Hematopoietic multipotent progenitor cell treated with erythropoietin and hydrocortisone succinate and interleukin-3 and kit ligand, for 4 days (in vitro differentiated cells): ENCODE results near the gene USP17L22.
"Not testable (repeated sequence)": the region's sequence is repeated elsewhere in the genome, so short reads cannot be mapped to it uniquely, and the experiment has no call there.

Experiments used
- DNase-seq: peaks from one replicate; pipeline ENCODE4 v3.0.0-alpha.2; 2015

The USP17L22 gene, protein sequence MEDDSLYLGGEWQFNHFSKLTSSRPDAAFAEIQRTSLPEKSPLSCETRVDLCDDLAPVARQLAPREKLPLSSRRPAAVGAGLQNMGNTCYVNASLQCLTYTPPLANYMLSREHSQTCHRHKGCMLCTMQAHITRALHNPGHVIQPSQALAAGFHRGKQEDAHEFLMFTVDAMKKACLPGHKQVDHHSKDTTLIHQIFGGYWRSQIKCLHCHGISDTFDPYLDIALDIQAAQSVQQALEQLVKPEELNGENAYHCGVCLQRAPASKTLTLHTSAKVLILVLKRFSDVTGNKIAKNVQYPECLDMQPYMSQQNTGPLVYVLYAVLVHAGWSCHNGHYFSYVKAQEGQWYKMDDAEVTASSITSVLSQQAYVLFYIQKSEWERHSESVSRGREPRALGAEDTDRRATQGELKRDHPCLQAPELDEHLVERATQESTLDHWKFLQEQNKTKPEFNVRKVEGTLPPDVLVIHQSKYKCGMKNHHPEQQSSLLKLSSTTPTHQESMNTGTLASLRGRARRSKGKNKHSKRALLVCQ

DNA sequence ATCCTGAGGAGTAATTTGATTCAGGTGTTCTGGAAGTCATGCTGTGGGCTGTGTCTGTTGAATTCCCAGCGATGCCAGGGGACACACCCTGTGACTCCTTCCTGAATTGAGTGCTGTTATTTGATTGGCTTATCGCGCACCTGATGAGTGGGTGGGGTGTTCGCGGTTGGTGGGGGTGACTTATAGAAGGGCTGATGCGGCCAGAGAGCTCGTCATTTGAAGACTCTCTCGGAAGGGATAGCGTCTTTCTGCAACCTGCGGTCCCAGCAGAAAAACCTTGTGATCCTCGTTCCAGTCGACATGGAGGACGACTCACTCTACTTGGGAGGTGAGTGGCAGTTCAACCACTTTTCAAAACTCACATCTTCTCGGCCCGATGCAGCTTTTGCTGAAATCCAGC is at the start of gene USP17L22:
USP17L22 (plus strand) TSS at position 301 of the 400 bp plus-strand sequence; CDS start at position 301, 0 bp downstream.
- not testable (repeated sequence) for DNase-seq

DNA sequence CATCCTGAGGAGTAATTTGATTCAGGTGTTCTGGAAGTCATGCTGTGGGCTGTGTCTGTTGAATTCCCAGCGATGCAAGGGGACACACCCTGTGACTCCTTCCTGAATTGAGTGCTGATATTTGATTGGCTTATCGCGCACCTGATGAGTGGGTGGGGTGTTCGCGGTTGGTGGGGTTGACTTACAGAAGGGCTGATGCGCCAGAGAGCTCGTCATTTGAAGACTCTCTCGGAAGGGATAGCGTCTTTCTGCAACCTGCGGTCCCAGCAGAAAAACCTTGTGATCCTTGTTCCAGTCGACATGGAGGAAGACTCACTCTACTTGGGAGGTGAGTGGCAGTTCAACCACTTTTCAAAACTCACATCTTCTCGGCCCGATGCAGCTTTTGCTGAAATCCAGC is 47.6 kb upstream of the USP17L22 start, which contains the start of gene USP17L12:
USP17L12 (plus strand) TSS at position 301 of the 400 bp plus-strand sequence; CDS start at position 301, 0 bp downstream.
- DNase-seq: not testable (repeated sequence)

DNA sequence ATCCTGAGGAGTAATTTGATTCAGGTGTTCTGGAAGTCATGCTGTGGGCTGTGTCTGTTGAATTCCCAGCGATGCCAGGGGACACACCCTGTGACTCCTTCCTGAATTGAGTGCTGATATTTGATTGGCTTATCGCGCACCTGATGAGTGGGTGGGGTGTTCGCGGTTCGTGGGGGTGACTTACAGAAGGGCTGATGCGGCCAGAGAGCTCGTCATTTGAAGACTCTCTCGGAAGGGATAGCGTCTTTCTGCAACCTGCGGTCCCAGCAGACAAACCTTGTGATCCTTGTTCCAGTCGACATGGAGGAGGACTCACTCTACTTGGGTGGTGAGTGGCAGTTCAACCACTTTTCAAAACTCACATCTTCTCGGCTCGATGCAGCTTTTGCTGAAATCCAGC is 42.8 kb upstream of the USP17L22 start, which contains the start of gene USP17L13:
USP17L13 (plus strand) TSS at position 301 of the 400 bp plus-strand sequence; CDS start at position 301, 0 bp downstream.
- DNase-seq: not testable (repeated sequence)

DNA sequence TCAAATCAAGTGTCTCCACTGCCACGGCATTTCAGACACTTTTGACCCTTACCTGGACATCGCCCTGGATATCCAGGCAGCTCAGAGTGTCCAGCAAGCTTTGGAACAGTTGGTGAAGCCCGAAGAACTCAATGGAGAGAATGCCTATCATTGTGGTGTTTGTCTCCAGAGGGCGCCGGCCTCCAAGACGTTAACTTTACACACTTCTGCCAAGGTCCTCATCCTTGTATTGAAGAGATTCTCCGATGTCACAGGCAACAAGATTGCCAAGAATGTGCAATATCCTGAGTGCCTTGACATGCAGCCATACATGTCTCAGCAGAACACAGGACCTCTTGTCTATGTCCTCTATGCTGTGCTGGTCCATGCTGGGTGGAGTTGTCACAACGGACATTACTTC is 37.2 kb upstream of the USP17L22 start:
- DNase-seq: not testable (repeated sequence)

DNA sequence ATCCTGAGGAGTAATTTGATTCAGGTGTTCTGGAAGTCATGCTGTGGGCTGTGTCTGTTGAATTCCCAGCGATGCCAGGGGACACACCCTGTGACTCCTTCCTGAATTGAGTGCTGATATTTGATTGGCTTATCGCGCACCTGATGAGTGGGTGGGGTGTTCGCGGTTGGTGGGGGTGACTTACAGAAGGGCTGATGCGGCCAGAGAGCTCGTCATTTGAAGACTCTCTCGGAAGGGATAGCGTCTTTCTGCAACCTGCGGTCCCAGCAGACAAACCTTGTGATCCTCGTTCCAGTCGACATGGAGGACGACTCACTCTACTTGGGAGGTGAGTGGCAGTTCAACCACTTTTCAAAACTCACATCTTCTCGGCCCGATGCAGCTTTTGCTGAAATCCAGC is 33.3 kb upstream of the USP17L22 start, which contains the start of gene USP17L15:
USP17L15 (plus strand) TSS at position 301 of the 400 bp plus-strand sequence; CDS start at position 301, 0 bp downstream.
- DNase-seq: not testable (repeated sequence)

DNA sequence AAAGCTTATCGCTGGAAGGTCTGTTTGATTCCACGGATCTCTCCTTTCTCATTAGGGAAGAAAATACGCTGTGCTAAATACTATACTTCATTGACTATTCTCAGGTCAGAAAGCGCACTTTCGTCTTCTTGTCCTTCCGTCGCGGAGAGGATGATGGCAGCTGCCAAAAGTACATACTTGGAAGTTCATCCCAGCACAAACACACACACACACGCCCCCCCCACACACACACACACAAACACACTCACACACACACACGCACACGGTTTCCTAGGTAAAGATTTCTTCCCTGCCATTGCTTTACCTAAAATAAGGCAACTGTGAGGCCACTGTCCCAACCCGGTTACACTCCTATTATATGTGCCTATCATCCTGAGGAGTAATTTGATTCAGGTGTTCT is 29.0 kb upstream of the USP17L22 start:
- DNase-seq: not testable (repeated sequence)

DNA sequence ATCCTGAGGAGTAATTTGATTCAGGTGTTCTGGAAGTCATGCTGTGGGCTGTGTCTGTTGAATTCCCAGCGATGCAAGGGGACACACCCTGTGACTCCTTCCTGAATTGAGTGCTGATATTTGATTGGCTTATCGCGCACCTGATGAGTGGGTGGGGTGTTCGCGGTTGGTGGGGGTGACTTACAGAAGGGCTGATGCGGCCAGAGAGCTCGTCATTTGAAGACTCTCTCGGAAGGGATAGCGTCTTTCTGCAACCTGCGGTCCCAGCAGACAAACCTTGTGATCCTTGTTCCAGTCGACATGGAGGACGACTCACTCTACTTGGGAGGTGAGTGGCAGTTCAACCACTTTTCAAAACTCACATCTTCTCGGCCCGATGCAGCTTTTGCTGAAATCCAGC is 23.8 kb upstream of the USP17L22 start, which contains the start of gene USP17L17:
USP17L17 (plus strand) TSS at position 301 of the 400 bp plus-strand sequence; CDS start at position 301, 0 bp downstream.
- not testable (repeated sequence) for DNase-seq

DNA sequence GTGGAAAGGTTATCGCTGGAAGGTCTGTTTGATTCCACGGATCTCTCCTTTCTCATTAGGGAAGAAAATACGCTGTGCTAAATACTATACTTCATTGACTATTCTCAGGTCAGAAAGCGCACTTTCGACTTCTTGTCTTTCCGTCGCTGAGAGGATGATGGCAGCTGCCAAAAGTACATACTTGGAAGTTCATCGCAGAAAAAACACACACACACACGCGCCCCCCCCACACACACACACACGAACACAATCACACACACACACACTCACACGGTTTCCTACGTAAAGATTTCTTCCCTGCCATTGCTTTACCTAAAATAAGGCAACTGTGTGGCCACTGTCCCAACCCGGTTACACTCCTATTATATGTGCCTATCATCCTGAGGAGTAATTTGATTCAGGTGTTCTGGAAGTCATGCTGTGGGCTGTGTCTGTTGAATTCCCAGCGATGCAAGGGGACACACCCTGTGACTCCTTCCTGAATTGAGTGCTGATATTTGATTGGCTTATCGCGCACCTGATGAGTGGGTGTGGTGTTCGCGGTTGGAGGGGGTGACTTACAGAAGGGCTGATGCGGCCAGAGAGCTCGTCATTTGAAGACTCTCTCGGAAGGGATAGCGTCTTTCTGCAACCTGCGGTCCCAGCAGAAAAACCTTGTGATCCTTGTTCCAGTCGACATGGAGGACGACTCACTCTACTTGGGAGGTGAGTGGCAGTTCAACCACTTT is 19.3 kb upstream of the USP17L22 start, which contains the start of gene USP17L18:
USP17L18 (plus strand) TSS at position 678 of the 728 bp plus-strand sequence; CDS start at position 678, 0 bp downstream.
- peak; percentile 0 for DNase-seq

DNA sequence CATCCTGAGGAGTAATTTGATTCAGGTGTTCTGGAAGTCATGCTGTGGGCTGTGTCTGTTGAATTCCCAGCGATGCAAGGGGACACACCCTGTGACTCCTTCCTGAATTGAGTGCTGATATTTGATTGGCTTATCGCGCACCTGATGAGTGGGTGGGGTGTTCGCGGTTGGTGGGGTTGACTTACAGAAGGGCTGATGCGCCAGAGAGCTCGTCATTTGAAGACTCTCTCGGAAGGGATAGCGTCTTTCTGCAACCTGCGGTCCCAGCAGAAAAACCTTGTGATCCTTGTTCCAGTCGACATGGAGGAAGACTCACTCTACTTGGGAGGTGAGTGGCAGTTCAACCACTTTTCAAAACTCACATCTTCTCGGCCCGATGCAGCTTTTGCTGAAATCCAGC is 14.3 kb upstream of the USP17L22 start, which contains the start of gene USP17L19:
USP17L19 (plus strand) TSS at position 301 of the 400 bp plus-strand sequence; CDS start at position 301, 0 bp downstream.
- DNase-seq: not testable (repeated sequence)

DNA sequence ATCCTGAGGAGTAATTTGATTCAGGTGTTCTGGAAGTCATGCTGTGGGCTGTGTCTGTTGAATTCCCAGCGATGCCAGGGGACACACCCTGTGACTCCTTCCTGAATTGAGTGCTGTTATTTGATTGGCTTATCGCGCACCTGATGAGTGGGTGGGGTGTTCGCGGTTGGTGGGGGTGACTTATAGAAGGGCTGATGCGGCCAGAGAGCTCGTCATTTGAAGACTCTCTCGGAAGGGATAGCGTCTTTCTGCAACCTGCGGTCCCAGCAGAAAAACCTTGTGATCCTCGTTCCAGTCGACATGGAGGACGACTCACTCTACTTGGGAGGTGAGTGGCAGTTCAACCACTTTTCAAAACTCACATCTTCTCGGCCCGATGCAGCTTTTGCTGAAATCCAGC is 9.6 kb upstream of the USP17L22 start, which contains the start of gene USP17L20:
USP17L20 (plus strand) TSS at position 301 of the 400 bp plus-strand sequence; CDS start at position 301, 0 bp downstream.
- not testable (repeated sequence) for DNase-seq

DNA sequence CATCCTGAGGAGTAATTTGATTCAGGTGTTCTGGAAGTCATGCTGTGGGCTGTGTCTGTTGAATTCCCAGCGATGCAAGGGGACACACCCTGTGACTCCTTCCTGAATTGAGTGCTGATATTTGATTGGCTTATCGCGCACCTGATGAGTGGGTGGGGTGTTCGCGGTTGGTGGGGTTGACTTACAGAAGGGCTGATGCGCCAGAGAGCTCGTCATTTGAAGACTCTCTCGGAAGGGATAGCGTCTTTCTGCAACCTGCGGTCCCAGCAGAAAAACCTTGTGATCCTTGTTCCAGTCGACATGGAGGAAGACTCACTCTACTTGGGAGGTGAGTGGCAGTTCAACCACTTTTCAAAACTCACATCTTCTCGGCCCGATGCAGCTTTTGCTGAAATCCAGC is 4.8 kb upstream of the USP17L22 start, which contains the start of gene USP17L21:
USP17L21 (plus strand) TSS at position 301 of the 400 bp plus-strand sequence; CDS start at position 301, 0 bp downstream.
- not testable (repeated sequence) for DNase-seq

DNA sequence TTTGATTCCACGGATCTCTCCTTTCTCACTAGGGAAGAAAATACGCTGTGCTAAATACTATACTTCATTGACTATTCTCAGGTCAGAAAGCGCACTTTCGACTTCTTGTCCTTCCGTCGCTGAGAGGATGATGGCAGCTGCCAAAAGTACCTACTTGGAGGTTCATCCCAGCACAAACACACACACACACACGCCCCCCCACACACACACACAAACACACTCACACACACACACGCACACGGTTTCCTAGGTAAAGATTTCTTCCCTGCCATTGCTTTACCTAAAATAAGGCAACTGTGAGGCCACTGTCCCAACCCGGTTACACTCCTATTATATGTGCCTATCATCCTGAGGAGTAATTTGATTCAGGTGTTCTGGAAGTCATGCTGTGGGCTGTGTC is 4.3 kb downstream of the USP17L22 start:
- DNase-seq: not testable (repeated sequence)
